Heart left ventricle (tissue), 16 donors: ENCODE data around the gene TCEAL4. TPM values are rescaled to one million over a fixed set of nuclear protein-coding genes. Genes with fewer than 3 reads are reported as not detected.
A peak's percentile ranks its signal among the peaks of the same experiment; 100 is the strongest.

ENCODE experiments used
- ATAC-seq, 4 donors: fragments of 200-7000 bp; cut with Tn5 transposase; one replicate each; pipeline ENCODE4 v1.9.1; 2020 to 2022; ENCODE audit warnings: moderate library complexity in 4 of 4, mild to moderate bottlenecking in 3 of 4, moderate number of reproducible peaks in 1 of 4
- DNase-seq, 5 donors: peaks; one replicate each; pipeline ENCODE4 v3.0.0-alpha.2; 2020
- H3K27ac ChIP-seq, 12 donors: fragments of 200-600 bp; sonication (generic) in 4 of 12; one replicate each; pipeline versions ENCODE4 v1.5.0 to v1.8.0; 2016 to 2022; ENCODE audit warnings: mild to moderate bottlenecking in 2 of 12
- H3K27me3 ChIP-seq, 9 donors: fragments of 200-600 bp; sonication (generic) in 2 of 9; one replicate each; pipeline versions ENCODE4 v1.5.1 to v1.8.0; 2016 to 2022; ENCODE audit warnings: mild to moderate bottlenecking in 3 of 9
- H3K36me3 ChIP-seq, 9 donors: fragments of 200-600 bp; sonication (generic) in 2 of 9; one replicate each; pipeline versions ENCODE4 v1.5.0 to v1.8.0; 2018 to 2022; ENCODE audit warnings: mild to moderate bottlenecking in 2 of 9
- H3K4me1 ChIP-seq, 12 donors: fragments of 200-600 bp; sonication (generic) in 4 of 12; one replicate each; pipeline versions ENCODE4 v1.5.0 to v1.8.0; 2016 to 2022; ENCODE audit warnings: mild to moderate bottlenecking in 3 of 12
- H3K4me3 ChIP-seq, 12 donors: fragments of 200-600 bp; sonication (generic) in 4 of 12; one replicate each; pipeline versions ENCODE4 v1.5.0 to v1.8.0; 2017 to 2022; ENCODE audit warnings: mild to moderate bottlenecking in 9 of 12, moderate library complexity in 4 of 12
- H3K9me3 ChIP-seq, 12 donors: fragments of 200-600 bp; sonication (generic) in 4 of 12; one replicate each; pipeline versions ENCODE4 v1.5.0 to v1.8.0; 2016 to 2022; ENCODE audit warnings: mild to moderate bottlenecking in 1 of 12
- CTCF ChIP-seq, 12 donors: fragments of 200-600 bp; sonication (generic) in 4 of 12; IDR thresholded peaks; one replicate each; pipeline versions ENCODE4 v1.5.0 to v1.8.0; 2018 to 2022; ENCODE audit warnings: antibody characterized with exemption in 12 of 12, mild to moderate bottlenecking in 5 of 12
- POLR2A ChIP-seq, 2 donors: fragments of 450-650 bp; IDR thresholded peaks; one replicate each; pipeline ENCODE4 v1.6.1; 2017; ENCODE audit warnings: antibody characterized with exemption in 2 of 2, mild to moderate bottlenecking in 2 of 2, moderate library complexity in 2 of 2
- WGBS, 4 donors: extraction: QIAGEN DNeasy Blood & Tissue Kit in 2 of 4; methylation state at CpG; one replicate each; pipeline versions ENCODE4 v1.1.5 to v1.1.7; 2013 to 2018; 5-methylcytosine and 5-hydroxymethylcytosine counted together
- intact Hi-C, 10 donors: fragments of 100-400 bp; cut with DNase I; formaldehyde crosslinking; loops; one replicate each; pipeline versions ENCODE4 v1.11.1 to v1.14.2; 2022
- polyA plus RNA-seq, 2 donors: library from polyadenylated mRNA; stranded (reverse); fragments of 200-250 nt; gene quantifications; one replicate each; pipeline ENCODE4 v1.2.3, GENCODE V29; 2013
- total RNA-seq, 9 donors: library from RNA; depleted of rRNA in 2 of 9; stranded (reverse); fragments of >200 nt in 2 of 9; fragmentation: NEBNext Ultra II Directional in 3 of 9; extraction: Animal tissue kit (Norgen Biotek cat#: 25700) in 3 of 9; gene quantifications; one replicate each; pipeline versions ENCODE4 v1.1.0 to v1.2.4, GENCODE V29; 2016 to 2023
- donor health status: ischemic (EF 13 %, LVEDD 7.1; RV severe dilation, severe dysfunction).
- donor health status: healthy with polysubstance abuse.
- donor health status: DM: no; HTN: yes; CAD: no.
- donor health status: DM: no; HTN: no; CAD: no.
- donor health status: ischemic (EF 25% LVEDD 6.9; RV normal size, moderate dysfunction).
- donor health status: ischemic (EF 25% LVEDD 5.7; RV mildly dilated, moderate dysfunction).
- donor health status: healthy.
- donor health status: DM: yes; HTN: yes; CAD: no.
- donor health status: ischemic (EF 35%, LVEDD 5.7; RV mildly dilated, moderate dysfunction).
- donor health status: nonischemic (EF 11% LVEDD 7.7; RV severe dilation, severe dysfunction).
- donor health status: DM: yes; HTN: yes; CAD: no.
- donor health status: PGD.
- donor health status: ischemic (EF 29% LVEDD 5.4; RV normal size, mild dysfunction).
- donor health status: nonischemic (EF 23%, LVEDD 6.1; RV moderate dilation, normal function).

TCEAL4 gene
- total and polyA plus RNA-seq, 11 donors = 50.9 to 176 (median 67.9) TPM

GRCh38 chrX:103629318-103630170 lies 44.2 kb downstream of the TCEAL4 start:
- Histone ChIP-seq H3K4me3 (peak overlapping the region; percentile 39 to 94 (median 72)), H3K9me3 (no peaks in the 10 kb centered on the region), H3K27ac (peak overlapping the region; percentile 70 to 97 (median 93)), H3K36me3 (no peaks in the 10 kb centered on the region), H3K27me3 (peaks cover 0 to 15% (median 0%) of the 10 kb centered on the region in 9 donors), H3K4me1 (peaks cover 0 to 23% (median 4%) of the 10 kb centered on the region in 12 donors)
- TF ChIP-seq CTCF (IDR thresholded peaks at IDR 0.05) (peak in 10 of 12 donors; percentile 12 to 66 (median 46)), POLR2A (IDR thresholded peaks at IDR 0.05) (no peak)
- 0 to 26% (median 12%) methylated on average over 44 to 49 of the region's 49 CpGs for WGBS, 4 donors
- DNase-seq (peak; percentile 66 to 77 (median 72)), ATAC-seq (peak; percentile 90 to 94 (median 93))
- intact Hi-C loops = loop anchor here in 9 of 10 donors (2.0 to 10.0 kb wide), 6 partner anchors 45 to 97 kb away; partner anchors contain the start of genes MORF4L2 (in 4 of the 9) and TCEAL4 (in 1 of the 9)

- 9 to 41% (median 27%) methylated on average over 6 of the region's 6 CpGs for WGBS, 4 donors
- Histone ChIP-seq H3K27ac (peak overlapping the region; percentile 70 to 97 (median 93)), H3K27me3 (peaks cover 0 to 15% (median 0%) of the 10 kb centered on the region in 9 donors), H3K36me3 (no peaks in the 10 kb centered on the region), H3K4me3 (peak overlapping the region; percentile 39 to 94 (median 72)), H3K4me1 (peaks cover 0 to 21% (median 4%) of the 10 kb centered on the region in 12 donors), H3K9me3 (no peaks in the 10 kb centered on the region)
- intact Hi-C loops = loop anchor here in 7 of 10 donors (2.0 to 10.0 kb wide), 4 partner anchors 55 to 98 kb away; partner anchors contain the start of gene MORF4L2 (in 1 of the 7)
- ATAC-seq (no peak), DNase-seq (no peak)
- TF ChIP-seq POLR2A (IDR thresholded peaks at IDR 0.05) (no peak), CTCF (IDR thresholded peaks at IDR 0.05) (peak in 1 of 12 donors; percentile 13)
These were observed 44.8 kb downstream of the TCEAL4 start for GRCh38 chrX:103630171-103630511.

- Histone ChIP-seq H3K36me3 (no peaks in the 10 kb centered on the region), H3K9me3 (no peaks in the 10 kb centered on the region), H3K4me3 (no peak overlapping the region), H3K4me1 (peaks cover 0 to 20% (median 2%) of the 10 kb centered on the region in 12 donors), H3K27ac (no peak overlapping the region), H3K27me3 (peaks cover 0 to 15% (median 0%) of the 10 kb centered on the region in 9 donors)
- no peak for ATAC-seq
- no peak for DNase-seq
- WGBS, 4 donors = 78 to 95% (median 89%) methylated on average over 5 of the region's 5 CpGs
- TF ChIP-seq CTCF (IDR thresholded peaks at IDR 0.05) (no peak), POLR2A (IDR thresholded peaks at IDR 0.05) (no peak)
- intact Hi-C loops = loop anchor here in 7 of 10 donors (2.0 to 10.0 kb wide), 4 partner anchors 54 to 99 kb away; partner anchors contain the start of gene MORF4L2 (in 1 of the 7)
These were observed 45.8 kb downstream of the TCEAL4 start for GRCh38 chrX:103631145-103631544.

- 63 to 79% (median 71%) methylated on average over 2 of the region's 2 CpGs for WGBS, 4 donors
- no peak for DNase-seq
- Histone ChIP-seq H3K27ac (no peak overlapping the region), H3K9me3 (no peaks in the 10 kb centered on the region), H3K4me3 (no peak overlapping the region), H3K36me3 (no peaks in the 10 kb centered on the region), H3K27me3 (peaks cover 0 to under 1% (median 0%) of the 10 kb centered on the region in 9 donors), H3K4me1 (peaks cover 0 to 6% (median under 1%) of the 10 kb centered on the region in 12 donors)
- intact Hi-C loops = loop anchor here in 3 of 10 donors (10.0 kb wide), 2 partner anchors 49 to 101 kb away; partner anchors contain the start of gene MORF4L2 (in 1 of the 3)
- ATAC-seq = no peak
- TF ChIP-seq CTCF (IDR thresholded peaks at IDR 0.05) (no peak), POLR2A (IDR thresholded peaks at IDR 0.05) (no peak)
These were observed 50.1 kb downstream of the TCEAL4 start for GRCh38 chrX:103635436-103635835.
